Omental fat pad (tissue), 4 donors: ENCODE results near the gene CDC23. TPM values are rescaled to one million over a fixed set of nuclear protein-coding genes. Genes with fewer than 3 reads are reported as not detected.

Experiments
- ATAC-seq: fragments of 150-250 bp; one replicate; pipeline ENCODE4 v1.9.1; 2016; ENCODE audit warnings: mild to moderate bottlenecking, moderate library complexity; ENCODE audit not compliant: low FRiP score
- DNase-seq: peaks from one replicate; pipeline ENCODE4 v3.0.0-alpha.2; 2019; ENCODE audit warnings: low spot score
- total RNA-seq, 4 donors: library from RNA; depleted of rRNA; stranded (reverse); fragments of >200 nt; gene quantifications; one replicate each; pipeline ENCODE4 v1.1.0, GENCODE V29; 2016
- TF ChIP-seq, protein P1 (sequence below), 3 donors: fragments of 450-650 bp; IDR thresholded peaks; one replicate each; pipeline ENCODE4 v1.5.1; 2016 to 2017; ENCODE audit warnings: antibody characterized with exemption in 3 of 3, mild to moderate bottlenecking in 3 of 3, moderate library complexity in 2 of 3

CDC23 gene
- total RNA-seq, 4 donors from 2014 or later = 11.6 to 16.3 (median 14.5) TPM

- TF ChIP-seq, protein P1, sequence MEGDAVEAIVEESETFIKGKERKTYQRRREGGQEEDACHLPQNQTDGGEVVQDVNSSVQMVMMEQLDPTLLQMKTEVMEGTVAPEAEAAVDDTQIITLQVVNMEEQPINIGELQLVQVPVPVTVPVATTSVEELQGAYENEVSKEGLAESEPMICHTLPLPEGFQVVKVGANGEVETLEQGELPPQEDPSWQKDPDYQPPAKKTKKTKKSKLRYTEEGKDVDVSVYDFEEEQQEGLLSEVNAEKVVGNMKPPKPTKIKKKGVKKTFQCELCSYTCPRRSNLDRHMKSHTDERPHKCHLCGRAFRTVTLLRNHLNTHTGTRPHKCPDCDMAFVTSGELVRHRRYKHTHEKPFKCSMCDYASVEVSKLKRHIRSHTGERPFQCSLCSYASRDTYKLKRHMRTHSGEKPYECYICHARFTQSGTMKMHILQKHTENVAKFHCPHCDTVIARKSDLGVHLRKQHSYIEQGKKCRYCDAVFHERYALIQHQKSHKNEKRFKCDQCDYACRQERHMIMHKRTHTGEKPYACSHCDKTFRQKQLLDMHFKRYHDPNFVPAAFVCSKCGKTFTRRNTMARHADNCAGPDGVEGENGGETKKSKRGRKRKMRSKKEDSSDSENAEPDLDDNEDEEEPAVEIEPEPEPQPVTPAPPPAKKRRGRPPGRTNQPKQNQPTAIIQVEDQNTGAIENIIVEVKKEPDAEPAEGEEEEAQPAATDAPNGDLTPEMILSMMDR (IDR thresholded peaks at IDR 0.05) = no peak
- ATAC-seq = no peak
- no peak for DNase-seq
Measured at GRCh38 chr5:138141734-138142133, 71.4 kb downstream of the CDC23 start.

DNA sequence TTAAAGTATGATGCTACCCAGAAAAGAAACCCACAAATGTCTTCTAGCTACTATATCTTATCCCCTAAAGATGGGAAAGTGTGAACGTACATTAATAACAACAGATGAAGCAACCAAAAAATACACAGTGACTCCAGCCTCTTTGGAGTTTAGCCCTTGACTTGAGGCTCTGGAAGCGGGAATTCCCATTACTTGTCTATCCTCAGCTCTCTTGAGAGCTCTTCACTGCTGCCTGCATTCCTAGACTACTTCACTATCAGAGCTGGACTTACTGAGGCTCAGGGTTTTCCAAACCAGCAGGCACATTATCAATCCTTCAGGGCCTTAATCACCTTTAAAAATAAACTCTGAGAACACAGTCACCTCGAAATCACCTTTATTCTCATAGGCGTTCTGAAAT lies 72.9 kb downstream of the CDC23 start:
- DNase-seq = no peak
- ATAC-seq = no peak
- TF ChIP-seq, protein P1 (IDR thresholded peaks at IDR 0.05) = no peak

GRCh38 chr5:138139781-138140090 lies 73.4 kb downstream of the CDC23 start:
- TF ChIP-seq, protein P1 (IDR thresholded peaks at IDR 0.05) = no peak
- DNase-seq (no peak), ATAC-seq (no peak)

DNA sequence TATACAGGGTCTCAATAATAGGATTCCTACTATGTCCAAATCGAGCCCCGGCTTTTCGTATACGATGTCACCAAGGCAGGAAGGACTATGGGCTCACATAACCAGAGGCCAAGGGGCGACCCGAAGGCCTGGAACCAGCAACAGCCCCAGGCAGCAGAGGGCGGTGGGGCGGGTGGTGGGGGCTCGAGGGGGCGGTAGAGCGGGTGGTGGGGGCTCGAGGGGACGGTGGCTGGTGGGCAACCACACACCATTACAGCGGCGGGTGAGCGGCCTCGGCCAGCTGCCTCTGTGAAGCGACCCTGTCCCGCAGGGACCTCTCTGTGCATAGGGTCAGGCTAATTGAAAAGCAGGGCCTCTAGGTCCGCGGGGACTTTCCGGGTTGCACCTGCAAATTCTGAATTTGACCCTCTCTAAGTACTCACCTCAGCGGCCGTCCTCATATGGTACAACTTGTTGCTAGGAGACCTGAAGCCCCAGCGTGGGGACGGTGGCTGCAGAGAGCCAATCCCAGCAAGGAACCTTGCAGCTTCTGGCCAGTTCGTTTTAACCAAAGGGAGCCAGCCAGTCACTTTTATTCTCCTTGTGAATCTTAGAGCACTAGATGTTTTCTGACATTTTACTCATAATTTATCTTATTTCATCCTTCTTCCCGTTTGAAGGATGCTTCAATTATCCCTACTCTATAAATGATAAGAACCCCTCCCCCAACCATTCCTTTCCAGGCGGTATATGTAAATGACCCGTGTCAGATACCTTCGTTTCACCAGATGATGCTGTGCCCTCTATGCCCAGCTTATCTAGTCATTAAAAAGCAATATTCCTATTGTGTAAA lies 74.0 kb downstream of the CDC23 start, which contains the start of gene NME5:
Gene NME5, minus strand, starts transcription at position 480 of the 832 bp plus-strand sequence. CDS start 648 bp downstream, outside the sequence.
- TF ChIP-seq, protein P1 (IDR thresholded peaks at IDR 0.05) = no peak
- DNase-seq = no peak
- ATAC-seq = no peak

Other genes with a start within 250 kb of the CDC23 start
- 10 to 100 TPM; 30.0 to 37.1 (median 33.6) TPM for gene FAM13B, start 180.2 kb downstream of the CDC23 start, total RNA-seq
- not detected for gene WNT8A, start 129.3 kb downstream of the CDC23 start, total RNA-seq
- gene NME5, start 73.9 kb downstream of the CDC23 start, total RNA-seq = 1 to 10 TPM in 1 of 4 donors, under 1 TPM in 2, not detected in 1; 0.36 to 2.3 (median 0.75) TPM
- 10 to 100 TPM; 25.0 to 49.2 (median 29.0) TPM for gene BRD8, start 34.7 kb downstream of the CDC23 start, total RNA-seq
- gene KIF20A, start 34.2 kb downstream of the CDC23 start, total RNA-seq = 1 to 10 TPM in 2 of 4 donors, under 1 TPM in 1, not detected in 1; 0.37 to 3.2 (median 3.0) TPM
- 1 to 10 TPM in 1 of 4 donors, not detected in 3; 1.3 TPM for gene GFRA3, start 61.3 kb upstream of the CDC23 start, total RNA-seq
- under 1 TPM in 2 of 4 donors, not detected in 2; 0.56 to 0.72 TPM for gene CDC25C, start 118.5 kb upstream of the CDC23 start, total RNA-seq
- 10 to 100 TPM; 21.9 to 38.7 (median 25.3) TPM for gene FAM53C, start 124.9 kb upstream of the CDC23 start, total RNA-seq
- gene KDM3B, start 139.4 kb upstream of the CDC23 start, total RNA-seq = 10 to 100 TPM; 47.6 to 66.2 (median 54.1) TPM
- 1 to 10 TPM in 3 of 4 donors, under 1 TPM in 1; 0.84 to 7.0 (median 2.0) TPM for gene REEP2, start 225.7 kb upstream of the CDC23 start, total RNA-seq